HG03159 (cell line): Measurements from ENCODE around the gene TMEM94.
"Not testable (repeated sequence)": the region's sequence is repeated elsewhere in the genome, so short reads cannot be mapped to it uniquely, and the experiment has no call there.

Source experiments
- ATAC-seq: cut with Tn5 transposase; IDR thresholded peaks from one replicate; pipeline ENCODE4 v1.9.1; 2021; ENCODE audit warnings: mild to moderate bottlenecking, moderate library complexity; ENCODE audit not compliant: unreplicated experiment

Gene TMEM94

GRCh38 chr17:75445296-75445695 is 11.1 kb upstream of the TMEM94 start:
- no peak for ATAC-seq

GRCh38 chr17:75445896-75446295 is 10.5 kb upstream of the TMEM94 start:
- ATAC-seq = not testable (repeated sequence)

DNA sequence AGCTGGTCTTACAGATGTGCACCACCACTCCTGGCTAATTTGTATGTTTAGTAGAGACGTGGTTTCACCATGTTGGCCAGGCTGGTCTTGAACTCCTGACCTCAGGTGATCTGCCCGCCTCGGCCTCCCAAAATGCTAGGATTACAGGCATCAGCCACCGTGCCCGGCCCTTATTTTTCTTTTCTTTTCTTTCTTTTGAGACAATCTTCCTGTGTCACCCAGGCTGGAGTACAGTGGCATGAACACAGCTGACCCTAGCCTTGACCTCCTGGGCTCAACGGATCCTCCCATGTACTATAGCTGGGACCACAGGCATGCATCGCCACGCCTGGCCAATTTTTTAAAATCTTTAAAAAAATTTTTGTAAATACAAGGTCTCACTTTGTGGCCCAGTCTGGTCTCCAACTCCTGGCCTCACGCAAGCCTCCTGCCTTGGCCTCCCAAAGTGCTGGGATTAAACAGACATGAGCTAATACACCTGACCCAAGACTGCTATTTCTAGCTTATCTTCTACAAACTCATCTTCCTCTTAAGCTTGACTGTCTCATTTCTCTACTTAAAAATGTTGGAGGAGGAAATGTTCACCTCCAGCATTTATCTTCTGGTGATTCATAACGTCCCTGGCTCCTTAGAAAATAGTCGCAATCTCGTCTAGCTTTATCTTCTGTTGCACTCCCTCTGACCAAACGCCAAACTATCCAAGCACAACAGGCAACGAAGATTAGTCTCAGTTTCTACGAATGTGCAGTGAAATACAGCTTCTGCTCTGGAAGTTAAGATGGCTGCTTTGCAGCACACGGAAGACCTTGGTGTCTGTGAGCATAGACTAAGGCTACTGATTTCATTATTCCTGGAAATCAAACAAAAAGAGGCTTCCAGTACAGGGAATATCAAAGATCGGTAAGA is 8.2 kb upstream of the TMEM94 start:
- ATAC-seq = no peak

DNA sequence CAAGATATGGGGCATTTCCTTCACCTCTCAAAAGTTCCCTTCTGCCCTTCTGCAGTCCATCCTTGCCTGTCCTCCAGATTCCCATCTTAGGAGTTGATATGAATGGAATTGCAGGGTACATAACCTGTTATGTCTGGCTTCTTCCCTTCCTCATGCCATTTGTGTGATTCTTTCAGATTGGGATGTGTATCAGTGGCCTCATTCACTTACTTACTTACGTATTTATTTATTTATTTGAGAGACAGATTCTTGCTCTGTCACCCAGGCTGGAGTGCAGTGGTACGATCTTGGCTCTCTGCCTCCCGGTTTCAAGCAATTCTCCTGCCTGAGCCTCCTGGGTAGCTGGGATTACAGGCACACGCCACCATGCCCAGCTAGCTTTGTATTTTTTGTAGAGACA is 6.2 kb upstream of the TMEM94 start:
- no peak for ATAC-seq

- ATAC-seq = no peak
Observed at GRCh38 chr17:75454193-75454592, 2.2 kb upstream of the TMEM94 start.

GRCh38 chr17:75454672-75455071 is 1.8 kb upstream of the TMEM94 start:
- not testable (repeated sequence) for ATAC-seq

DNA sequence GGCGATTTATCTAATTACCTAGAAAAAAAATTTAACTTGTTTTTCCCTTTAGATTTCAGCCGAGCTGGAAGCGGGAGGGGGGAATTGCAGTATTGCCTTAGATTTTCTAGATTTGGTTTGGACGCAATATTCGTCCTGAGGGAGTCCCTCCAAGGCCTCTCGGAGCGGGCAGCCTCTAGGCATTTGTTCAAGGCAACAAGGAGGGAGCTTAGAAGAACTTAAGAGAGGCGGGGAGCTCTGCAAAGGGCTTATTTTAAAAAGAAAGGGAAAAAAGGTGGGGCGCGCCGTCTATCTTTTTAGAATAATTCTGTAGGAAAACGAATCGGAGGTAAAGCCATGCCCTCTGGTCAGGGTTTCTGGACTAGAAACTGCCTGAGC is 407 bp upstream of the TMEM94 start:
- ATAC-seq = no peak

DNA sequence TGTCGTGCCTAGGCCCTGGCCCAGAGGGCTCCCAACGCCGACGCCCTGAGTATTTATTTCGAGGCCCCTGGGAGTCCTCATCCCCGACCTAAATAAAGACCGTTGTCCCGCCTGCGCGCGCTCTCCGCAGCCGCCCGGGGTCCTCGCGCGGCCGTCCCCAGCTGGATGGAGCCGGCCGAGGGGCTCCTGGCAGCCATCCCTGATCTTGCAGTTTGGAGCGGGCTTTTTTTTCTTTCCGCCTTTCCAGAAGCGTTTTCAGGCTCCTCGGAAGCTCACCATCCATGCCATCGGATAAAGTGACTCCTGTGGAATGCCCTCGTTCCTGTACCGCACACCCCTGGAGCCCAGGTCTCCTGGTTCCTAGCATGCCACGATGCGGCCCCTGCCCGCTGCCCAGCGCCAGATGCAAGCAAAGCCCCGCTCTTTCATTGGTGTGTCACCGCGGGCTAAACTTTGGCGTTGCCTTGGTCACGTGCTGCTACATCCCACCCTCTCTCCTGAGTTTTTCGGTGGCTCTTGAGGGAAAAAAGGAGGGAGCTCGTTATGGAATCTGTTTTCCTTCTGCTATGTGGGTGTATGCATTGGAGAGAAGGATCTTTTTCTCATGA is 716 bp downstream of the TMEM94 start:
- ATAC-seq = no peak

DNA sequence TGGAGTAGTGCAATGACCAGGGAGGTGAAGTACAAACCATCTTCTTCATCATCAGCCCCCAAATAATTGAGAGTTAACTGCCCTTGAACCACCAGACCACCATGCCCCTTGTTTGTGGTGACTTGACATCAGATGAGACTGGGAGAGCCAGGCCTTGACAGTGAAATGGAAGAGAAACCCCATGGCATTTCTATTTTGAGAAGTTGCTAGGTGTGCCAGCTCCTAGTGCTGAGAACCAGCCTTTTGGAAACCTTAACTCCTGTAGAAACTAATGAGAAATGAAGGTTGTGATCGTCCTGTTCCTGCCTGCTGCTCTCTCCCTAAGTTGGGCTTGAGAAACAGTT is 2.8 kb downstream of the TMEM94 start:
- ATAC-seq = no peak

- no peak for ATAC-seq
Observed at GRCh38 chr17:75459590-75460267, 3.3 kb downstream of the TMEM94 start.

DNA sequence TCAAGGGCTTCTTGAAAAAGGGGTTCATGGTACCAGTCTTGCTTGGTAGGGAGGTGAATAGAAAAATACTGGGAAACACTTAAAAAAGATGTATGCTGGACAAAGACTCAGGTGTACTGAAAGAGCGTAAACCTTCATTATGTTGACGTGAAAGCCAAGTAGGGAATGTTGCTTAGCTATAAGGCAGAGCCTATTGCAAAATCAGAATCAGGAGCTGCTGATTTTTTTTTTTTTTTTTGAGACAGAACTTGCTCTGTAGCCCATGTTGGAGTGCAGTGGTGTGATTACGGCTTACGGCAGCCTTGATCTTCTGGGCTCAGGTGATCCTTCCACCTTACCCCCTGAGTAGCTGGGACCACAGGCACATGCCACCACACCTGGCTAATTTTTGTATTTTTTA is 3.9 kb downstream of the TMEM94 start:
- ATAC-seq = no peak

DNA sequence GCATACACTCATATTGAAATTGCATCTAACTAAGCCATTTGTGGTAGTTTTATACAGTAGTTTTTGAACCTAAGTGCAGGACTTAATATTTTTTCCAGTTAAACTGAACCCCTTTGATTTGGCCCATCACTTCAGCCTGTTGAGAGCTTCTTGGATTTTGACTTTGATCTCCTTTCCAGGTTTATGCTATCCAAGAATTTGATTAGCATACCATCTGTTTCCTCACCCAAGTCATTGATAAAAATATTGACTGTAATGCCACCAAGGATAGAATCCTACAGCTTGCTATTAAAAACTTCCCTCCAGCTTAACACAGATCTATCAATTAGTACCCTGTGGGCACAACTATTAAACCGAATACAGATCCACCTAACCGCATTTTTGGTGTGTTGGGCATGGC is 7.2 kb downstream of the TMEM94 start:
- no peak for ATAC-seq

DNA sequence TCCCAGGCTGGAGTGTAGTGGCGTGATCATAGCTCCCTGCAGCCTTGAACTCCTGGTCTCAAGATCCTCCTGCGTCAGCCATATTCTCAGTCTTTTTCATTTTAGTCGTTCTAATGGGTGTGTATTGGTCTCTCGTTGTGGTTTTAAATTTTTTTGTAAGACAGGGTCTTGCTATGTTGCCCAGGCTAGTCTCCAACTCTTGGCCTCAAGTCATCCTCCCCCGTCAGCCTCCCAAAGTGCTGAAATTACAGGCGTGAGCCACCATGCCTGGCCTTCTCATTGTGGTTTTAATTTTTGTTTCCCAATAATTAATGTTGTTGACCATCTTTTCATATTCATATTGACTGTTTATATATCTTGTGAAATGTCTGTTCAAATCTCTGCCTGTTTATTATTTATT is 8.6 kb downstream of the TMEM94 start:
- no peak for ATAC-seq

- no peak for ATAC-seq
Observed at GRCh38 chr17:75468291-75468754, 11.9 kb downstream of the TMEM94 start.

- no peak for ATAC-seq
Observed at GRCh38 chr17:75468779-75469373, 12.4 kb downstream of the TMEM94 start.

GRCh38 chr17:75471207-75471606 is 14.8 kb downstream of the TMEM94 start:
- ATAC-seq = no peak

GRCh38 chr17:75472119-75472518 is 15.7 kb downstream of the TMEM94 start:
- ATAC-seq = no peak

GRCh38 chr17:75473246-75473645 is 16.8 kb downstream of the TMEM94 start:
- no peak for ATAC-seq

DNA sequence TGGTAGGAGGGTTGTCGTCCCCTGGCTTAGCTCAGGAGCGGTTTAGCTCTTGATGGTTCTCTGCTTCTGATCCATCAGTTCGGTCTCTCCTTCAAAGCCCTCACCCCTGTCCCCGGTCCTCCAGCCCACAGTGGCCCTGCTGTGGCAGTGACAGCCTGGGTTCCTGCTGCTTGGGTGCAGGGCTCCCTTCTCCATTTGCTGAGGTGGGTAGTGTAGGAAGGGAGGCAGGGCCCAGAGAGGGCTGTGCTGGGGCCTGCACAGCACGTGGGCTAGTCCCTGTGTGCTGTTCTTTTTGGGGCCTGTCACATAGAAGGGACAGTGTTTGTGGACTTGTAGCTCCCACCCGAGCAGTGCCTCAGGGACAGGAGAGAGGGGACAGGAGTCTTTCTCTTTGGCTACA is 18.3 kb downstream of the TMEM94 start:
- ATAC-seq = no peak

DNA sequence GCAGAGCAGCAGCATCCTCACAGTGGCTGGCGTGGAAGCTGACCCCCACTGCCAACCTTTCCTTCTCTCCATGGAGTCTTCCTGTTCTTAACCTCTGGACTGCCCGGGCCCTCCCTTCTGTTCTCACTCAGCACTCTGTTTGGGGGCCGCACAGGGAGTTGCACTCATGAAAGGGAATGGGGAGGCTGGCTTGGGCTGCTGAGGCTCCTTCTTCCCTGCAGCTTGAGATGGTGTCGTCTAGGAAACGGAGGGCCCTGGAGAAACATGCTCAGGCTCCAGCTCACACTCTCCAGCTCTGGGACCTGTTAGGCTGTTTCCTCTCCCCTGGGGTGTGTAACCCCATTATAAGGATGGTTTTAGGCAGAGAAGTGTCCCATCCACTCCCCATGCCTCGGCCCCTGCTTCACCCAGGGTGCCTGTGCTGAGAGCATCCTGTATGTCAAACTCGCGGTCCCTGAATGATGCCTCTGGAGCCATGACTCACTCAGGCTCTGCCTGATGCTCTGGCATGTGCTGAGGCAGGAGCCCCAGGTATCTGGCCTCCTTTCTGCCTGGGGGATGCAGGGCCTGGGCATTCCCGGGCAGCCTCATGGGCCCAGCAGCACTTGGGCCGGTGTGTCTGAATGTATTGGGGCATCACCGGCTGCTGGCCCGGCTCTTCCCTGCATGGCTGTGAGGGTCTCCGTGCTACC is 18.9 kb downstream of the TMEM94 start:
- ATAC-seq = no peak

- ATAC-seq = no peak
Observed at GRCh38 chr17:75475851-75476250, 19.4 kb downstream of the TMEM94 start.
